Stimulated activated CD8-positive, alpha-beta memory T cell treated with anti-CD3 and anti-CD28 coated beads, Interleukin-12 subunit alpha, Interleukin-12 subunit beta, amount 100 ng/mL, for 1 hour (primary cell): ENCODE data around the gene GRN.

ENCODE experiments used
- DNase-seq: peaks from one replicate; pipeline ENCODE4 v3.0.0-alpha.2; 2020; ENCODE audit warnings: low read depth

Gene GRN

GRCh38 chr17:44344939-44345453, at the start of gene GRN:
Gene GRN (plus strand): TSS chr17:44345302. CDS start chr17:44349165, 3,863 bp downstream.
- peak; percentile 69 for DNase-seq

- DNase-seq = no peak
Measured at GRCh38 chr17:44297975-44298374, 47.1 kb upstream of the GRN start.

GRCh38 chr17:44304651-44305050, 40.5 kb upstream of the GRN start:
- DNase-seq = no peak

- no peak for DNase-seq
Measured at GRCh38 chr17:44307387-44308186, 37.5 kb upstream of the GRN start.

GRCh38 chr17:44308320-44308818, 36.7 kb upstream of the GRN start, which contains the start of gene RUNDC3A:
Gene RUNDC3A (plus strand): TSS chr17:44308601. CDS start chr17:44308833, 232 bp downstream.
- peak; percentile 72 for DNase-seq

GRCh38 chr17:44308865-44309264, 36.2 kb upstream of the GRN start:
- DNase-seq = no peak

GRCh38 chr17:44309472-44309871, 35.6 kb upstream of the GRN start:
- DNase-seq = no peak

- DNase-seq = no peak
Measured at GRCh38 chr17:44310188-44310587, 34.9 kb upstream of the GRN start.

- DNase-seq = no peak
Measured at GRCh38 chr17:44310609-44311376, 34.3 kb upstream of the GRN start.

- DNase-seq = no peak
Measured at GRCh38 chr17:44311562-44312181, 33.4 kb upstream of the GRN start.

GRCh38 chr17:44312396-44313104, 32.6 kb upstream of the GRN start:
- no peak for DNase-seq

GRCh38 chr17:44314031-44314430, 31.1 kb upstream of the GRN start:
- no peak for DNase-seq

GRCh38 chr17:44314524-44314868, 30.6 kb upstream of the GRN start:
- no peak for DNase-seq

GRCh38 chr17:44314869-44315661, 30.0 kb upstream of the GRN start:
- no peak for DNase-seq

GRCh38 chr17:44315760-44316731, 29.1 kb upstream of the GRN start:
- no peak for DNase-seq

- DNase-seq = no peak
Measured at GRCh38 chr17:44317545-44317944, 27.6 kb upstream of the GRN start.

- no peak for DNase-seq
Measured at GRCh38 chr17:44318077-44318892, 26.8 kb upstream of the GRN start.

- DNase-seq = no peak
Measured at GRCh38 chr17:44320066-44320465, 25.0 kb upstream of the GRN start.
